ENCODE measurements around the gene ADCY5. TPM values are rescaled to one million over a fixed set of nuclear protein-coding genes. Genes with fewer than 3 reads are reported as not detected.

The ADCY5 gene
- total and polyA plus RNA-seq, 2 donors from 2014 or later, result 7.1 to 33.6 TPM

GRCh38 chr3:123331006-123331405 lies 117.9 kb downstream of the ADCY5 start:
- no peaks in the 10 kb centered on the region for H3K27me3 ChIP-seq (ENCODE audit: control insufficient read depth, insufficient read depth, low read length)
- intact Hi-C loops (cut with DNase I), result no loop called here
- no peaks in the 10 kb centered on the region for H3K36me3 ChIP-seq (ENCODE audit: control insufficient read depth in 2 of 3, insufficient read depth in 3 of 3, low read length in 3 of 3)
- H3K4me1 ChIP-seq (ENCODE audit: control insufficient read depth in 2 of 3, insufficient read depth in 2 of 3, low read depth in 1 of 3, low read length in 3 of 3), result peaks cover 0 to 7% (median 5%) of the 10 kb centered on the region in 3 donors
- DNase-seq (peak in 1 of 5 donors; percentile 77), FAIRE-seq (no peak)
- H3K4me3 ChIP-seq (ENCODE audit: low read length in 3 of 3), result no peak overlapping the region
- peak overlapping the region in 1 of 2 donors; percentile 60 for H3K27ac ChIP-seq (ENCODE audit: low read depth in 2 of 2, low read length in 2 of 2)
- TF ChIP-seq, protein P1, sequence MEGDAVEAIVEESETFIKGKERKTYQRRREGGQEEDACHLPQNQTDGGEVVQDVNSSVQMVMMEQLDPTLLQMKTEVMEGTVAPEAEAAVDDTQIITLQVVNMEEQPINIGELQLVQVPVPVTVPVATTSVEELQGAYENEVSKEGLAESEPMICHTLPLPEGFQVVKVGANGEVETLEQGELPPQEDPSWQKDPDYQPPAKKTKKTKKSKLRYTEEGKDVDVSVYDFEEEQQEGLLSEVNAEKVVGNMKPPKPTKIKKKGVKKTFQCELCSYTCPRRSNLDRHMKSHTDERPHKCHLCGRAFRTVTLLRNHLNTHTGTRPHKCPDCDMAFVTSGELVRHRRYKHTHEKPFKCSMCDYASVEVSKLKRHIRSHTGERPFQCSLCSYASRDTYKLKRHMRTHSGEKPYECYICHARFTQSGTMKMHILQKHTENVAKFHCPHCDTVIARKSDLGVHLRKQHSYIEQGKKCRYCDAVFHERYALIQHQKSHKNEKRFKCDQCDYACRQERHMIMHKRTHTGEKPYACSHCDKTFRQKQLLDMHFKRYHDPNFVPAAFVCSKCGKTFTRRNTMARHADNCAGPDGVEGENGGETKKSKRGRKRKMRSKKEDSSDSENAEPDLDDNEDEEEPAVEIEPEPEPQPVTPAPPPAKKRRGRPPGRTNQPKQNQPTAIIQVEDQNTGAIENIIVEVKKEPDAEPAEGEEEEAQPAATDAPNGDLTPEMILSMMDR (IDR thresholded peaks at IDR 0.05; ENCODE audit: borderline replicate concordance, extremely low read depth, insufficient read depth), result no peak
- no peak overlapping the region for H3K9ac ChIP-seq (ENCODE audit: low read length in 3 of 3)
- no peaks in the 10 kb centered on the region for H3K9me3 ChIP-seq (ENCODE audit: control insufficient read depth in 2 of 3, insufficient read depth in 1 of 3, low read length in 3 of 3)

- Histone ChIP-seq H3K4me3 (ENCODE audit: low read length in 3 of 3) (no peak overlapping the region), H3K9me3 (ENCODE audit: control insufficient read depth in 2 of 3, insufficient read depth in 1 of 3, low read length in 3 of 3) (no peaks in the 10 kb centered on the region), H3K27me3 (ENCODE audit: control insufficient read depth, insufficient read depth, low read length) (no peaks in the 10 kb centered on the region), H3K4me1 (ENCODE audit: control insufficient read depth in 2 of 3, insufficient read depth in 2 of 3, low read depth in 1 of 3, low read length in 3 of 3) (peaks cover 0 to 7% (median 5%) of the 10 kb centered on the region in 3 donors), H3K9ac (ENCODE audit: low read length in 3 of 3) (no peak overlapping the region), H3K36me3 (ENCODE audit: control insufficient read depth in 2 of 3, insufficient read depth in 3 of 3, low read length in 3 of 3) (no peaks in the 10 kb centered on the region), H3K27ac (ENCODE audit: low read depth in 2 of 2, low read length in 2 of 2) (peak overlapping the region in 1 of 2 donors; percentile 60)
- intact Hi-C loops (cut with DNase I), result no loop called here
- FAIRE-seq (no peak), DNase-seq (peak in 1 of 5 donors; percentile 76)
- TF ChIP-seq, protein P1 (IDR thresholded peaks at IDR 0.05; ENCODE audit: borderline replicate concordance, extremely low read depth, insufficient read depth), result no peak
Observed at GRCh38 chr3:123330441-123330991, 118.4 kb downstream of the ADCY5 start.

DNA sequence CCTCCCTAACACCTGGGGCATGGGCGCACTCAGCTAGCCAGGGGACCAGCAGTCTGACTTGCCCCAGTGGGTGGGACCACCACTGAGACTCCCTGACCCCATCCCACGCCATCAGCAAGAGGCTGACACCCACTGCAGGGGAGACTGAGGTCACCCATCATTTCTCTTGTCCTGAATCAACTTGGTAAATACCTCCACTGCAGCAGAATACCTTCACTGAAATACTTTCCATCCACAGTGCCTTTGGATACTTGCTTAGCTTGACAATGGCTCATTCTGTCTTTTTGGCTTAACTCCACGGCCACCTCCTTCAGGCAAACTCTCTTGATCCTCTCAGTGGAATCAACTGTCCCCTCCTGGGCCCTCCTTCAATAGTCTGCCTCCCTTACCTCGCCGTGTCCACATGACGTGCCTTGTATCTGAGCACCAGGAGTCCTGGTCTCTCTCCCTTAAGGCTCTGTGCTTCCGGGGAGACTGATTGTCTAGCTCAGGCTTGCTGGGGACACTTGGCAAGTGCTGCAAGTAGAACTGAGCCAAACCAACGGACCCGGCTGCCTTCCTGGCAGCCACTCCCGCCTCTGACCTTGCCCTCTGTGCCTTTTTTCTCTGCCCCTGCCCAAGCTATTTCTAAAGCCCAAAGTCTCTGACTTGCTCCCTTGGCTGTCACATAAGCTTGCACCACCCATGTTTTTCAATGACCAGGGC lies 119.1 kb downstream of the ADCY5 start:
- peak in 1 of 5 donors; percentile 45 for DNase-seq
- no peaks in the 10 kb centered on the region for H3K27me3 ChIP-seq (ENCODE audit: control insufficient read depth, insufficient read depth, low read length)
- H3K36me3 ChIP-seq (ENCODE audit: control insufficient read depth in 2 of 3, insufficient read depth in 3 of 3, low read length in 3 of 3), result no peaks in the 10 kb centered on the region
- FAIRE-seq, result no peak
- intact Hi-C loops (cut with DNase I), result loop anchor here (5.0 to 10.0 kb wide), 2 partner anchors 158 to 225 kb away; no protein-coding TSS in a partner anchor
- no peak overlapping the region for H3K4me3 ChIP-seq (ENCODE audit: low read length in 3 of 3)
- H3K9ac ChIP-seq (ENCODE audit: low read length in 3 of 3), result no peak overlapping the region
- no peak overlapping the region for H3K27ac ChIP-seq (ENCODE audit: low read depth in 2 of 2, low read length in 2 of 2)
- peaks cover 0 to 7% (median 5%) of the 10 kb centered on the region in 3 donors for H3K4me1 ChIP-seq (ENCODE audit: control insufficient read depth in 2 of 3, insufficient read depth in 2 of 3, low read depth in 1 of 3, low read length in 3 of 3)
- TF ChIP-seq, protein P1 (IDR thresholded peaks at IDR 0.05; ENCODE audit: borderline replicate concordance, extremely low read depth, insufficient read depth), result no peak
- H3K9me3 ChIP-seq (ENCODE audit: control insufficient read depth in 2 of 3, insufficient read depth in 1 of 3, low read length in 3 of 3), result no peaks in the 10 kb centered on the region
